ENCODE measurements around the gene NPAS2. TPM values are rescaled to one million over a fixed set of nuclear protein-coding genes. Genes with fewer than 3 reads are reported as not detected.
A peak's percentile ranks its signal among the peaks of the same experiment; 100 is the strongest.

NPAS2 gene
- total RNA-seq, 3 donors from 2014 or later, result 6.2 to 42.3 (median 22.5) TPM

DNA sequence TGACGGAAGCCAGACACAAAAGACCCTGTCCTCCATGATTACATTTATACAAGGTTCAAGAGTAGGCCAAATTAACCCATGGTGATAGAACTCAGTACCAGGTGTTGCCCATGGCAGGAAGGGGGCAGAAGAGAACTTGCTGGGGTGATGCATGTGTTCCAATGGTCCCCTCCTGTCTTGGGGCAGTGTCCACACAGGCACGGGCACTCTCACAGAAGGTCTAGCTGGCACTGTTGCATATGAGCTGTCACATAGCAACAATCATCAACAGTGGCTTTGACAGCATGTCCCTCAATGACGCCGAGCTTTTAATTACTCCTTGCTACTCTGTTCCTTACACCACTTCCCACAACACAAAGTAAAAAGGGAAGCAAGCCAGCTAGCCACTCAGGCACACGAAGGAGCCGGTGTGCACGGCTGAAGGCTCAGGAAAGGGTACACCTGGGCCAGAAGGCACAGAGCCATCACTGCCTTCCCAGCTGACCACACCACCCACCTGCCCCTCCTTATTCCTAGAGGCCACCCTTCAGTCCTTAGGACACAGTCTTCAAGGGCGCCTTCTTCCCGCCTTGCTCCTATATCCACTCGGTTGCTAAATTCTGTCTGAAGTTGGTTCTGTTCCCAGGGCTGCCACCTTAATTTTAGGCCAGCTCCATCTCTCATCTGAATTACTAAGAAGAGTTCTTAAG is 211.1 kb downstream of the NPAS2 start:
- TF ChIP-seq, protein P1, sequence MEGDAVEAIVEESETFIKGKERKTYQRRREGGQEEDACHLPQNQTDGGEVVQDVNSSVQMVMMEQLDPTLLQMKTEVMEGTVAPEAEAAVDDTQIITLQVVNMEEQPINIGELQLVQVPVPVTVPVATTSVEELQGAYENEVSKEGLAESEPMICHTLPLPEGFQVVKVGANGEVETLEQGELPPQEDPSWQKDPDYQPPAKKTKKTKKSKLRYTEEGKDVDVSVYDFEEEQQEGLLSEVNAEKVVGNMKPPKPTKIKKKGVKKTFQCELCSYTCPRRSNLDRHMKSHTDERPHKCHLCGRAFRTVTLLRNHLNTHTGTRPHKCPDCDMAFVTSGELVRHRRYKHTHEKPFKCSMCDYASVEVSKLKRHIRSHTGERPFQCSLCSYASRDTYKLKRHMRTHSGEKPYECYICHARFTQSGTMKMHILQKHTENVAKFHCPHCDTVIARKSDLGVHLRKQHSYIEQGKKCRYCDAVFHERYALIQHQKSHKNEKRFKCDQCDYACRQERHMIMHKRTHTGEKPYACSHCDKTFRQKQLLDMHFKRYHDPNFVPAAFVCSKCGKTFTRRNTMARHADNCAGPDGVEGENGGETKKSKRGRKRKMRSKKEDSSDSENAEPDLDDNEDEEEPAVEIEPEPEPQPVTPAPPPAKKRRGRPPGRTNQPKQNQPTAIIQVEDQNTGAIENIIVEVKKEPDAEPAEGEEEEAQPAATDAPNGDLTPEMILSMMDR (IDR thresholded peaks at IDR 0.05), result no peak
- TF ChIP-seq POLR2A (IDR thresholded peaks at IDR 0.05) (no peak), POLR2AphosphoS5 (IDR thresholded peaks at IDR 0.05) (no peak)
- Histone ChIP-seq H3K36me3 (peaks cover 6% of the 10 kb centered on the region), H3K27me3 (no peaks in the 10 kb centered on the region), H3K27ac (no peak overlapping the region), H3K4me3 (no peak overlapping the region), H3K4me1 (no peaks in the 10 kb centered on the region), H3K9me3 (no peaks in the 10 kb centered on the region)
- DNase-seq (ENCODE audit: low spot score in 2 of 2), result no peak
- intact Hi-C loops (cut with DNase I; ENCODE audit: low total_unique reads), result no loop called here

GRCh38 chr2:101032084-101032776 is 212.3 kb downstream of the NPAS2 start:
- DNase-seq (ENCODE audit: low spot score in 2 of 2), result no peak
- no peak overlapping the region for H3K27ac ChIP-seq
- H3K9me3 ChIP-seq, result no peaks in the 10 kb centered on the region
- peaks cover 6% of the 10 kb centered on the region for H3K36me3 ChIP-seq
- H3K27me3 ChIP-seq, result no peaks in the 10 kb centered on the region
- intact Hi-C loops (cut with DNase I; ENCODE audit: low total_unique reads), result no loop called here
- no peak overlapping the region for H3K4me3 ChIP-seq
- TF ChIP-seq, protein P1 (IDR thresholded peaks at IDR 0.05), result no peak
- no peak for TF ChIP-seq POLR2A (IDR thresholded peaks at IDR 0.05)
- no peak for TF ChIP-seq POLR2AphosphoS5 (IDR thresholded peaks at IDR 0.05)
- H3K4me1 ChIP-seq, result no peaks in the 10 kb centered on the region

- H3K27me3 ChIP-seq, result no peaks in the 10 kb centered on the region
- intact Hi-C loops (cut with DNase I; ENCODE audit: low total_unique reads), result no loop called here
- no peak for TF ChIP-seq POLR2AphosphoS5 (IDR thresholded peaks at IDR 0.05)
- TF ChIP-seq, protein P1 (IDR thresholded peaks at IDR 0.05), result peak; percentile 29 to 49 (median 43)
- H3K9me3 ChIP-seq, result no peaks in the 10 kb centered on the region
- peaks cover 6% of the 10 kb centered on the region for H3K36me3 ChIP-seq
- no peak overlapping the region for H3K27ac ChIP-seq
- DNase-seq (ENCODE audit: low spot score in 2 of 2), result no peak
- no peaks in the 10 kb centered on the region for H3K4me1 ChIP-seq
- H3K4me3 ChIP-seq, result no peak overlapping the region
These were observed 216.6 kb downstream of the NPAS2 start for GRCh38 chr2:101036562-101036961.

GRCh38 chr2:101037161-101037755 is 217.3 kb downstream of the NPAS2 start:
- Histone ChIP-seq H3K4me3 (no peak overlapping the region), H3K27me3 (no peaks in the 10 kb centered on the region), H3K27ac (no peak overlapping the region), H3K36me3 (peaks cover 6% of the 10 kb centered on the region), H3K4me1 (no peaks in the 10 kb centered on the region), H3K9me3 (no peaks in the 10 kb centered on the region)
- intact Hi-C loops (cut with DNase I; ENCODE audit: low total_unique reads), result no loop called here
- TF ChIP-seq, protein P1 (IDR thresholded peaks at IDR 0.05), result no peak
- TF ChIP-seq POLR2A (IDR thresholded peaks at IDR 0.05) (no peak), POLR2AphosphoS5 (IDR thresholded peaks at IDR 0.05) (no peak)
- DNase-seq (ENCODE audit: low spot score in 2 of 2), result no peak

Measured in breast epithelium (tissue), 4 donors.